ENCODE results near the gene TMEM253.
A peak's percentile ranks its signal among the peaks of the same experiment; 100 is the strongest.

TMEM253 gene

DNA sequence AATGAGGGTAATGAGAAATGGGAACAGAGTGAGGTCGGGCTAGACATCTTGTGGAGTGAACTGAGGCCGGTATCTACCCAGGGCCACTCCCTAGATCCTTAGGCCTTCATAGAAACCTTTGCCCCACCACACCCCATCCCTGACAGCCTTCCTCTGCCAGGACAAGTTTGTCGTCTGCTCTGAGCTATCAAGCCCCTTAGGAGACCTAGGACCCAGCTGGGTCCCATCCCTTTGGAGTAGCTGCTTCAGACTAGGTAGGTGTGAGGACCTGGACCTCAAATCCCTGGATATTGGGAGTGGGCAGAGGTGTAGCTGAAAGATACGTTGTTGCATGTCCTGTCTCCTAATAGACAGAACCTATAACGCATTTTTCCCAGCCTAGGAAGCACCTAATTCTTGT, at the start of gene TMEM253:
Gene TMEM253 (plus strand): TSS at position 136 of the 400 bp plus-strand sequence. CDS start 278 bp downstream, outside the sequence.
- no peak for DNase-seq

DNA sequence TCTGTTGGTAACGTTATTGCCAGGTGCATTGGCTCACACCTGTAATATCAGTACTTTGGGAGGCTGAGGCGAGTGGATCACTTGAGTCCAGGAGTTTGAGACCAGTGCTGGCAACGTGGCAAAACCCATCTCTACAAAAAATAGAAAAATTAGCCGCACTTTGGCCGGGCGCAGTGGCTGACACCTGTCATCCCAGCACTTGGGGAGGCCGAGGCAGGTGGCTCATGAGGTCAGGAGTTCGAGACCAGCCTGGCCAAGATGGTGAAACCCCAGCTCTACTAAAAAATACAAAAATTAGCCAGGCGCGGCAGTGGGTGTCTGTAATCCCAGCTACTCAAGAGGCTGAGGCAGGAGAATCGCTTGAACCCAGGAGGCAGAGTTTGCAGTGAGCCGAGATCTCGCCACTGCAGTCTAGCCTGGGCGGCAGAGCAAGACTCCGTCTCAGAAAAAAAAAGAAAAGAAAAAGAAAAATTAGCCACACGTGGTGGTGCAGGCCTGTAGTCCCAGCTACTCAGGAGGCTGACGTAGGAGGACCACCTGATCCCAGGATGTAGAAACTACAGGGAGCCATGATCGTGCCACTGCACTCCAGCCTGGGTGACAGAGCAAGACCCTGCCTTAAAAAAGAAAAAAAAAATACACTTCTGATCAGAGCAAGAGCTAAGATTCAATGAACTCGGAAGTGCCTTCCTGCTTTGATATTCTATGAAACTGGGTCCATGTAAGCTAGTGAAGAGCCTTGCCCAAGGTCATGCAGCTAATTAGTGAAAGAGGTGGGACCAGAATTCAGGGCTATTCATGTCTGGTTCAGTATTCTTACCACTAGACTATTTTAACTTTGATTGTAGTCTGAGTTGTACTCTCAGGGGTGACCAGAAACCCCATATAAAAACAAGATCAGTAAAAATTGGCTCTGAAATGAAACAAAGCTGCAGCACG, 47.4 kb upstream of the TMEM253 start:
- DNase-seq = no peak

DNA sequence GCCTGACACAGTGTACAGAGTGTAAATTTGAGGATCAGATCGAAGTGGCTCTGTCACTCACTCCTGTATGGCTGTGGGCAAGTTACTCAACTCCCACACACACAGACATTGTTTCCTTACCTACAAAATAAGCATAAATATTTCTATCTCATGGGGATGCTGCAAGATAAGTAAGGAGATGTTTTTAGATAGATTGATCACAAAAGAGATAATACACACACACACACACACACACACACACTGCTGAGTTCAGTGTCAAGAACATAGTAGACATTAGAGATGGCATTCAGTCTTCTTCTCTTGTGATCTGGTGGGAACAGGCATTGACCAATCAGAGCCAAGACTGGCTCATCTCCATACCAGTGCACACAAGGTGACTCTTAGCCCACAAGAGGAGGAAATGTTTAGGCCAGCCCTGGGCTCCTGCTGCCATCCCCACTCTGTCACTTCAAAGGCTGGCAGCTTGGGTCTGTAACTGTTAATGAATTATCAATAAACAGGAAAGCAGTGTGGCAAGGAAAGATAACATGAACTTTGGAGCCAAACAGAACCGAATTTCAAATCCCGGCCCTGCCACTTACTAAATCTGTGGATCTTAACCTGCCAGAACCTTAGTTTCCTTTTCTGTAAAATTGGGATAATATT, 46.6 kb upstream of the TMEM253 start:
- DNase-seq = no peak

DNA sequence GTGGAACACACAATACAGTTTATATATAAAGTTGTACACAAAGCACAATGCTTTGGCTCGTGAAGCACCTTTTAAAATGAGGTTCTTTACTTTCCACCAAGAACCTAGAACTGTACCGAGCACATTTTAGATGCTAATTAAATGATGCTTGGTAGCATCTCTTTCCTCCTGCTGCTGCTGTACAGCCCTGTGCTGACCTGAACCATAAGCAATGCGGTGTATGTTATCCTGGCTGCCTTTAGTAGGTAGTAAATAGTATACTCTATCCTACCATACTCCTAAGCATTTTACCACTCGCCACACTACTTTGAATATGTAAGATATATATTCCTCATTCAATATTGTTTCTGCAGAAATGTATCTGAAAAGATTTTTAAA, 46.1 kb upstream of the TMEM253 start:
- DNase-seq = no peak

DNA sequence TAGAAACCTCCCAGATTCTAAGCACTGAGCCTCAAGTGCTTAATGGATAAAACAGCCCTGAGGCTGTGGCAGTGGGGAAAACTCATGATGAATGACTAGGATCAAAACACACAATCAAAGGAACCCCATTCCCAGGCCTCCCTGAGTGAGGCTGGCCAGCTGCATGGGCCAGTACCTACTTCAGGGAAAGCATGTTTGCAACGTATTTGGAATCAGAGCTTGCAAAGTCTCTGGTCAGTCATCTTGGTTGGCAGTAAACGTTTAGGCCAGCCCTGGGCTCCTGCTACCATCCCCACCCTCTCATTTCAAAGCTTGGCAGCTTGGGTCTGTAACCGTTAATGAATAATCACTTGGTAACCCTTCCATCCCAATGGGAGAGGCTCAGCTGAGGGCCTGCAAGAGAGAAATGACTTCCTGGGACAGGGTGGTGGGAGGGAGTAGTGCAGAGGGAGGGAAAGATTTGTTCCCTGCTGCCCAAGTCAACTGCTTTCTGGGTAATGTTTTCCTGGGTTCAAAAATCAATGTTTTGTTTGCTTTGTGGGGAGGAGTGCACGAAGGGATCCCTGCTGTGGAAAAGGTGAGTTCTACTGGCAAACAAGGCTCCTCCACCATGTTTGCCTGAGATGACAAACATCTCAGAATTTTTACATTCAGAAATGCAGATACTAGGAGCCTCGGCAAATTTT, 45.3 kb upstream of the TMEM253 start:
- DNase-seq = no peak

DNA sequence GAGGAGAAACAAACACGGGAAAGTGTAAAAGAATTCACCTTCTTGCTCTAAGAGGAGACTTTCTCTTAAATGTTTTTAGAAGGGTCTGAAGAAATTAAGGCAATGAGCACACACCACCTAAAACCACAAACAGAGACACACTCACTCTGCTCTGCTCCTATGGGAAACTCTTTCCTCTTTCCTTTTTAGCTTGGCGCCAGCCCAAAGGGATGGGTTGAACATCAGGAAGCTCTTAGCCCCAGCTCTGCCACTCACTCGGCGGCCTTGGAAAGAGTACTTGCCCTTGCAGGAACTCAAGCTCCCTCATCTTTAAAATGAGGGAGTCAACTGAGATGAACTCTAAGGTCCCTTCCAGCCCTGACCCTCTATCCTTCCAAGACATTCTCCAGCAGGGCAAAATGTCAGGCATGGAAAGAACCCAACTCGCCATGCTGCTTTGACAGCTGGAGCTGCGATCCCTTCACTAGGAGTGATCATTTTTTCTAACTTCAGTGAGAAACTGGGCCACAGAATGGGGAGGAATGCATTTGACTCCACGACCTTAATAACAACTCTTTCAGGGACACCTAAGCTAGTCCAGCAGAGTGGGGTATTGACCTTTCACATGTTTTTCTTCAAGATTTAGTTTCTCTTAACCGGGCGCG, 44.2 kb upstream of the TMEM253 start:
- DNase-seq = no peak

DNA sequence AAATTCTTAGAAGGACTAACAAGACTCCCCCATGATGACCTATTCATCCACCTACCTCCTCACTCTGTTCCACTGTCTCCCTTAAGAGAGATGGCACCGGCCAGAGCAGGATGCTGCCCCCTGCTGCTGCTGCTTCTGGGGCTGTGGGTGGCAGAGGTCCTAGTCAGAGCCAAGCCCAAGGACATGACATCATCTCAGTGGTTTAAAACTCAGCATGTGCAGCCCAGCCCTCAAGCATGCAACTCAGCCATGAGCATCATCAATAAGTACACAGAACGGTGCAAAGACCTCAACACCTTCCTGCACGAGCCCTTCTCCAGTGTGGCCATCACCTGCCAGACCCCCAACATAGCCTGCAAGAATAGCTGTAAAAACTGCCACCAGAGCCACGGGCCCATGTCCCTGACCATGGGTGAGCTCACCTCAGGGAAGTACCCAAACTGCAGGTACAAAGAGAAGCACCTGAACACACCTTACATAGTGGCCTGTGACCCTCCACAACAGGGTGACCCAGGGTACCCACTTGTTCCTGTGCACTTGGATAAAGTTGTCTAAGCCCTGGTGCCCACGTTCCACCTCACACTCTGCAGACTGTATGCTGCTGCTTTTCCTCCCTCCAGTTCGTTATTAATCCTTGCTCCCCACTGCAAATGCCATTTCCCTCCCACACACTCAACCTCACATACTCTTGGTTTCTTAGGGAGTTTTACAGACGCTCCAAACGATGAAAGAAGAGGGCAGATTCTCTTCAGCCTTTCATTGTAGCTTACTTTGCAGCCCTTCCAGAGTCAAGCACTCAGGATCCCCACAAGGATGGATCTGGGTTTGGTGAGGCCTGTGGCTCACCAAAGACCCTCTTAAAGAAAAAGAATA, 42.8 kb upstream of the TMEM253 start, which contains the start of gene RNASE8:
Gene RNASE8 (plus strand): TSS at position 20 of the 873 bp plus-strand sequence. CDS start 71 bp downstream, at position 91.
- no peak for DNase-seq

DNA sequence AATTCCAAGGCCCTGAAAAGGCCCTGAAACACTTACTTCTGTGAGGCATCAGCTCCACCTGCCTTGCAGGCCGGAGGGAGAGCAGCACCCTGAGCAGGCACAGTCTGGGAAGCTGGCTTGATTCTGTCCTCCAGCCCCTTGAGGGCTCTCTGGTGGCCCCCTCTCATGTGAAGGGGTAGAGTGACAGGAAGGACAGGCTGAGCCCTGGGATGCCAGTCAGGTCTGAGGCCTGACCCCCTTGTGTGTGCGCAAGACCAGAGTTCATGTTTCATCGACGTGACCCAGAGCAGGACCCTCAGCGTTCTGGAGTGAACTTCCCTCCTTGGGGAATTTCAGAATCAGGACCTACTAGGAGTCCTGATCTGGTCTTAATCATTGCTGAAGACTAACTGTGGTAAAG, 42.0 kb upstream of the TMEM253 start:
- DNase-seq = no peak

DNA sequence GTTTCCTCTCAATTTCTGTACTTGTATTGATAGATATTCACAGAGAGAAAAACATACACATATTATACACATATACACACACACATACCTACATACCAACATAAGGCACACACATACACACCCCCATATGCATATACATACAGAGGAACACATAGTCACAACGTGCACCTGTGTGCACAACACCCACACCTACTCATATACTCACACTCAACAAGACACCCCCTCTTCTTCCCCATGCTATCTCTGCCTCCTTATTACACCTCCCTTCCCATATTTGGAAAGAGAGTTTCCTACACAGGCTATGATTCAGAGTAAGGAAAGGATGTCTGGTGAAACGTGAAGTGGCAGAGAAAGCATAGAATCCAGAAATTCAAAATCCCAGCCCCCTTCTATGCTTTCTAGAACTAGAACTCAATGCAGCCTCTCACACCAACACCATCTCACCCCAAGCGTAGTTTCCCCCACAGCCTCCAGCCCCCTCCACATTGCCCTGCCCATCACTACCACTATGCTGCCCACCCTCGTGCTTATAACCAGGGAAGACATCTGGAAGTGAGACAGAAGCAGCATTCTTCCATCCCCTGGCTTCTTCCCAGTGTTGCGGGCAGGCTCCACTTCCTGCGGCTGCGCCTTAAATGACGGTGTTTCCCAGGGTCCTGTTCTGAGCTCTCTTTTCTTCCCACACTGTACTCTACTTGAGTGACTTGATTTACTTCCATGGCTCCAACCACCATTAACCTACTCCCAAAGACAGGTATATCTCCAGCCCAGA, 40.8 kb upstream of the TMEM253 start:
- no peak for DNase-seq

DNA sequence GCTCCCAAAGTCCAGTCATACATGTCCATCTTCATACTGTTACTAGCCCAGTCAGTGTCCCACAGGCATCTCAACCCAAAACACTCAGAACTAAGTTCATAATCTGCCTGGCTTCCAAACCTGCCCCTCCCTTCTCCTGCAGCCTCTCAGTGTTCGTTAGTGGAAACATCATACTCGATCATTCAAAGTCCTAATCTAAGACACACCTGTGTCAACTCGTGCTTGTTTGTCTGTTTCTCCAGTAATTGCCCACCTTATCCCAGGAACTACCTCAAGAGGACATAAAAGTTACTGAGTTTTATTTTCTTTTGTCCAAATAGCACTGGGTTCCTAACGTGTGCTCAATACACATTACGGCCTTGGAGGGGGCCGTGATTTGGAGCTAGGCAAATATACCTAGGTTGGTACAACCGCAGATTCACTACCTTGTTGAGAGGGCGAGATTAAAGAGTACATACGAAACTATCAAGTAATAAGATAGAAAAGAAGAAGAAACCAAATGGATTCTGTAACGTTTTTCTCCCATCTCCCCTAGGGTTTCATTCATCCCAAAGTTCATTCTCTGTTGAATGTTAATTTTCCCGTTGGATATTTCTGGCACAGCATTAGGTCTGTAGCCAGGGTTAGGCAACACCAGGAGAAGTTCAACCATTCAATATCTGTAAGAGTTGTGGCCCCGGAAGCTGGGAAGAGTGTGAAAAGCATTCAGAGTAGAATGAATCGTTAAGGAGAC, 40.1 kb upstream of the TMEM253 start:
- no peak for DNase-seq

DNA sequence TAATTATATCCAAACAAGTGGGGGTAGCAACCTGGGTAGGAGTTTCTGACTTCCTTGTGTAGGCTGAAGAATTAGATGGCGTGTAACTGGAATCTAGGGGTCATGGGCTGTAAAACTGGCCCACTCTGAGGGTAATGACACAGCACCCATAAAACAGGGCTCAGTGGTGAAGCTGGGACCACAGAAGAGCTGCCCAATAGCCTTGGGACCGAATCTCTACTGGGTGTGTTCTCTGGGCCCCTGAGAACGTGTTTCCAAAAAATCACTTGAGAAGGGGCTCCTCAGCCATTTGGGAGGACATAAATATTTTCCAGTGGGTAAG, 39.6 kb upstream of the TMEM253 start:
- no peak for DNase-seq

DNA sequence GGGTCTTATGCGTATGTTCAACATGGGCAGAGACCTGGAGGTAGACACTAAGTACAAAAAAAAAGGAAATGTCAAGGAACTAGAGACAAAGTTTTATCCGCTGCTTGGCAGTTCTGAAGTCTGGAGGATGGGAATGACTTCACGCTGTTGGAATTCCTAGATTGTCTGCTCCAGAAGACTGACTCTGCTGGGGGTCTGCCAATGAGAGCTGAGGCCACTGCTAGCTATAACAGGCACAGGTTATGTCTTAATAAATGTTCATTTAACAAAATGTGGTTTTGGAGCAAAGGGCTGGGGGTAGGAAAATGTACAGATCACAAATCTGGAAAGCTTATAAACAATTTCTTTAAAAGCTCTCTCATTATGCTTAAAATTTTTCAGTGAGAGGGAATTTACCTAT, 37.4 kb upstream of the TMEM253 start:
- DNase-seq = no peak

DNA sequence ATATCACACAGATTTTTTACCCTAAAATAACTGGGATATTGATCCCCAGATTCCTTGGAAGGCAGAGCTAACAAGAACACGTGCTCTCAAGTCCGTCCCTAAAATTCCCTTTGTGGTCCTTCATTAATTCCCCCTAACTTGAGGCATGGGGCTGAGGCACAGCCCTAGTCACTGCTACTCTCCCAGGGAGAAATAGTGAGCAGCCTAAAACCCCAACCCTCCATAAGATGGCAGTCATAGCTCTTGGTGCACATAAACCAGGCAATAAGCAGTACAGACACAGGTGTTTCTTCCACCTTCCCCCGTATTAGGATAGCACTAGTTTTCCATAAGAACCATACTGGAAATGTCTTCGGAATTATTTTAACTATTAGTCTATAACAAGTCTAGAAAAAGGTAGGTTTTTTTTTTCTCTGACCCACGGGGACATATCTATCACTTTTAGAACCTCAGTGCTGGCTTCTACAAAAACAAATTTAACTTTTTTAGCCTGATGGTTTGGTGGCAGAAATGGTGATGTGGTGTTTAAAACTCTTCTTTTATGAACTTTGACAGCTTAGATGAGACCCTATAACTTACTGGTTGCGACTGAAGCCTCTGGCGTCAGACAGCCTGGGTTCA, 33.9 kb upstream of the TMEM253 start:
- DNase-seq = peak; percentile 14

DNA sequence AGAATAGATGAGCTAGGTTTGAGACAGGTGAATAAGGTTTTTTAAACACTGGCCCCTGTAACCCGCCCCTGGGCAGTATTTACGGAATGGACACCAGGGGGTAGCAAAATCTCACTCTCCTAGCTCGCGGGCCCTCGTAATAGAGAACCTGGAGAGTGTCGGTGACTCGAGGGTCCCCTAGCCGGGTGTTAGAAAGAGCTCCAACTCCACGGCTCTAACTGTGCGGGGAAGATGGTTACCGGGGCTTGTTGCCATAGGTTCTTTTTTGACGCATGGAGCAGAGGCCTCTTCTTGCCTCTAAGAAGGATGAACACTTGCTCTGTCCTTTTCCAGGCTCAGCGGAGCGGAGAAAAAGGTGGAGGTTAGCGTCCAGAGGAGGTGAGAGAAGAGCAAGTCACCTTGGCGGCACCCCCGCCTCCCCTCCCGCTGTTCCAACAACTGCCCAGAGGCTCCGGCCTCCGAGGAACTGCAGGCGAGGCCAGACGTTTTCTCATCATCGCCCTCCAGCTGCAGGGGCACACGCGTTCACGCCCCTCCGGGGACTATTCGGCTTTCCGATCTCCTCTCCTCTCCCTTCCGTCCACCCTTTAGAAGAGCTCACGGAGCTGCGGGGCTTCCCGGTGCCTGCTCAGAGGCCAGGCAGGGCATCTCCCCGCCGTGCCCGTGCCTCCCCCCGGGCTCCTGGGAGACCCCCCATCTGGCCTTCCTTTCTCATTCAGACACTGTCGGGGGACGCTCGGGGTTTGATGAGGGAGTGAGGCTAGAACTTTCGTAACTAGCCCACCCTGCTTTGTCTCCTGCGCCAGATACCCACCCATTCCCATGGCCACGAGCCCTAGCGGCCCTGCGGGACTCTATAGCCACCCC, 32.1 kb upstream of the TMEM253 start:
- DNase-seq = peak; percentile 84

DNA sequence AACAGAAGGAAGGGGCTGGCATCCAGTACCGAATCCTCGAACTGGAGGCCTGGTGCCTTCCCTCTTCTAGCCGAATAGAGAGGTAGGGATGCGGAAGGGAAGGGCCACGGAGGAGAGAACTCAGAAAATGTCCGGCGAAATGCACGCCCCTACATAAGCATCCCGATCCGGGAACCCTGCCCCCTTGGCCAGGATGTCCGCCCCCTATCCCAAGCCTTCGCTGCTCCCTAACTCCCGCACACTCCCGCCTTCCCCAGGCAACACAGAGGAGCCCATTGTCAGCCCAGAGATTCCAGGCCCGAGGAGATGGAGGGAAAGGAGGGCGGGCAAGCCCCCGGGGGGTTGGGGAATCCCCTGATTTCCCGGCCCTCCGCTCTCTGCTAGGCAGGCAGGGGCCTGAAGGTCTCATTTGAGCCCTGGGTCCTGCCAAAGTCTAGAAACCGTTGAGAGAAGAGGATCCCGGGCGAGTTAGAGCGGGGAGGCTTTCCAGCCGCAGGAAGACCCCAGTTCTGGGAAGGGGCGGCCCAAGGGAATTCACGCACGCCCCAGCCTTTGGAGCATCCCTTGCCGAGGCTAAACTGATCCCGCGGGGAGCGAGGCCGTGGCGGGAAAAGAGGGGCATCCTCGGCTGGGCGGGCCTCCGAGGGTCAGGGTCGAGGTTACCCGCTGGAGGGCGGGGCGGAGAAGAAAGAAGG, 31.3 kb upstream of the TMEM253 start:
- DNase-seq = peak; percentile 46

DNA sequence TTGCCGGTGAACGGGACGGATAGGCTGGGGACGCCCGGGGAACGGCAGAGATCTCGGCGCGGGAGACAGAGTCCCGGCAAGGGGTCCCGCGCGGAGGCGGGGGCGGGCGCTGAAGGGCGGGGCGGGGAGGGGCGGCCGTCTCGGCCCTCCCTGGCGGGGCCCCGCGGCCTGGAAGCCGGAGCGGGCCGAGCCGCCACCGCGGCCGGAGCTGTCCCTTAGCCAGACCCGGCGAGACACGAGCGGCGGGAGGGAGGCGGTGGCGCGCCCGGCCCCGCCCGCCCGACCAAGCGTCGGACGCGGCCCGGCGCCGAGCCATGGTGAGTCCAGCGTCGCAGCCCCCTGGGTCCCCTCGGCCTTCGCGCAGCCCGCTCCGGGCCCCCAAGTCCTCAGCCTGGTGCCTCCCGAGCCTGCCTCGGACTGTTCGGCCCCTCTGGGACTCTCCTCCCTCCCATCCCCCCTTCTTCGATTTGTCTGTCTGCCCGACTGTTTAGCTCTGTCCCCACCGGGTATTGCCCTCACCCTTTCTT, 30.7 kb upstream of the TMEM253 start, which contains the start of gene ARHGEF40:
Gene ARHGEF40 (plus strand): TSS at position 222 of the 527 bp plus-strand sequence. CDS start 93 bp downstream, at position 315.
- peak; percentile 46 for DNase-seq

DNA sequence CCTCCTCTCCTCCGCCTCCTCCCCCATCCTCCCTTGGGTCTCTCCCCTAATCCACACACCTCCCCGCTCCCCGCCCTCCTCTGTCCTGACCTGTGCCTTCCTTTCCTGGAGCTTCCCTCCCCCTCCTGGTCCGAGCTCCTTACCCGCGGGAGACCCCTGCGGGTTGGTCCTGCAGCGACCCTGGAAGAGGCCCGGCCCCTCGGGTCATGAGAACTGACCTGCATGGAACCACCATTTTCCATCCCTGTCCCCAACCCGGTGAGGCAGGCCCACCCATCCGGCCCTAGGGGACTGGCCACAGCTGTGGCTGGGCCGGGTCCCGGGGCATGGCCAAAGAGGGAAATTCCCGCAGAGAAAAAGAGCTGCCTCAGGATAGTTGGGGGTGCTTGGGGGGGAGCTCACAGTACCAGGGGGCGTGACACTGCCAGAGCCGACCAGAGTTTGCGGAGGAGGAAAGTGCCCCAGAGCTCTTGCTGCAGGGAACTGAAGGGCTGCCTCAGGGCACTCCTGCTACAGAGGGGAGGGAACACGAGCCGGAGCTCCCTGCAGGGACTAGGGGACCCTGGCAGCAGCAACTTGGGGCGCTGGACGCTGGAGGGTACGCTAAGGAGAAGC, 30.1 kb upstream of the TMEM253 start:
- DNase-seq = peak; percentile 56

All from NCI-H1105 treated with DMSO at 0.1 percent for 48 hours (cell line).